ENCODE results near the gene TP53I3.

GRCh38 chr2:24086241-24086640 is 1.6 kb upstream of the TP53I3 start:
- TF ChIP-seq ZNF274 (IDR thresholded peaks at IDR 0.05; ENCODE audit: low read depth, low read length) (no peak), FOSL1 (IDR thresholded peaks at IDR 0.05; ENCODE audit: low read depth) (no peak), EZH2 (IDR thresholded peaks at IDR 0.05) (no peak), POLR2A (IDR thresholded peaks at IDR 0.05; ENCODE audit: borderline replicate concordance, extremely low read depth, insufficient read depth, insufficient read length) (no peak), MAX (IDR thresholded peaks at IDR 0.05) (no peak), REST (IDR thresholded peaks at IDR 0.05; ENCODE audit: low read depth) (no peak), POLR2AphosphoS5 (IDR thresholded peaks at IDR 0.05; ENCODE audit: low read depth, low read length) (no peak), CTCF (IDR thresholded peaks at IDR 0.05 in 2 of 3, conservative IDR thresholded peaks at IDR 0.05 in 1 of 3; ENCODE audit: borderline replicate concordance in 1 of 3, insufficient read depth in 1 of 3, low read depth in 2 of 3, low read length in 2 of 3) (no peak), EZH2phosphoT487 (IDR thresholded peaks at IDR 0.05; ENCODE audit: borderline replicate concordance) (no peak), RAD21 (IDR thresholded peaks at IDR 0.05; ENCODE audit: low read depth) (no peak), ELF1 (IDR thresholded peaks at IDR 0.05; ENCODE audit: borderline replicate concordance, low read depth) (no peak)
